ENCODE measurements around the gene DDX6. TPM values are rescaled to one million over a fixed set of nuclear protein-coding genes. Genes with fewer than 3 reads are reported as not detected.

Gene DDX6
- total RNA-seq, 2 experiments from 2014 or later = 46.5 to 128 TPM

DNA sequence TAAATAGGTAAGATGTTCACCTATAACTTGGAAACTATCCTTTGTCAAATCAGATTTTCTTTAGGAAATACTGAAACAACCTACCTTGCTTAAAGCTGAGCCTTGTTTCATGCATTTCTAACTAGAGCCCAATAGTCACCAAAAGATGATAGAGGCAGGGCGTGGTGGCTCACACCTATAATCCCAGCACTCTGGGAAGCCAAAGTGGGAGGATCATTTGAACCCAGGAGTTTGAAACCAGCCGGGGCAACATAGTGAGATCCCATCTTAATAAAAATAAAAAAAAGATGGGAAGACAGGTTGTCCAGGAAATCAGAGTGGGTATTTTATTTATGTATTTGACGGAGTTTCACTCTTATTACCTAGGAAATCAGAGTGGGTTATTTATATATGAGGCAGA is 38.3 kb downstream of the DDX6 start:
- no peak overlapping the region for H3K4me3 ChIP-seq (ENCODE audit: low read depth, low read length, poor library complexity, severe bottlenecking)
- ChIA-PET CTCF (ENCODE audit: unreplicated experiment) (no interaction called here), POLR2A (no interaction called here)
- no peaks in the 10 kb centered on the region for H3K9me3 ChIP-seq (ENCODE audit: low read length)
- no peak overlapping the region for H2AFZ ChIP-seq (ENCODE audit: low read length)
- intact Hi-C loops (cut with micrococcal nuclease; ENCODE audit: unreplicated experiment) = no loop called here
- no peak for DNase-seq (ENCODE audit: low spot score)
- H3K4me1 ChIP-seq (ENCODE audit: insufficient read depth, low read length, poor library complexity, severe bottlenecking) = no peaks in the 10 kb centered on the region
- H3K27ac ChIP-seq (ENCODE audit: low read depth, low read length, poor library complexity, severe bottlenecking) = no peak overlapping the region
- H3K9me2 ChIP-seq (ENCODE audit: insufficient read depth, low read length) = no peaks in the 10 kb centered on the region
- BruUV-seq (replicated peaks) = no TSS peak
- no peaks in the 10 kb centered on the region for H3K79me2 ChIP-seq (ENCODE audit: insufficient read depth, low read depth, low read length)
- peaks cover 92% of the 10 kb centered on the region for H3K36me3 ChIP-seq (ENCODE audit: insufficient read depth, low read length)
- TF ChIP-seq, protein P1, sequence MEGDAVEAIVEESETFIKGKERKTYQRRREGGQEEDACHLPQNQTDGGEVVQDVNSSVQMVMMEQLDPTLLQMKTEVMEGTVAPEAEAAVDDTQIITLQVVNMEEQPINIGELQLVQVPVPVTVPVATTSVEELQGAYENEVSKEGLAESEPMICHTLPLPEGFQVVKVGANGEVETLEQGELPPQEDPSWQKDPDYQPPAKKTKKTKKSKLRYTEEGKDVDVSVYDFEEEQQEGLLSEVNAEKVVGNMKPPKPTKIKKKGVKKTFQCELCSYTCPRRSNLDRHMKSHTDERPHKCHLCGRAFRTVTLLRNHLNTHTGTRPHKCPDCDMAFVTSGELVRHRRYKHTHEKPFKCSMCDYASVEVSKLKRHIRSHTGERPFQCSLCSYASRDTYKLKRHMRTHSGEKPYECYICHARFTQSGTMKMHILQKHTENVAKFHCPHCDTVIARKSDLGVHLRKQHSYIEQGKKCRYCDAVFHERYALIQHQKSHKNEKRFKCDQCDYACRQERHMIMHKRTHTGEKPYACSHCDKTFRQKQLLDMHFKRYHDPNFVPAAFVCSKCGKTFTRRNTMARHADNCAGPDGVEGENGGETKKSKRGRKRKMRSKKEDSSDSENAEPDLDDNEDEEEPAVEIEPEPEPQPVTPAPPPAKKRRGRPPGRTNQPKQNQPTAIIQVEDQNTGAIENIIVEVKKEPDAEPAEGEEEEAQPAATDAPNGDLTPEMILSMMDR (conservative IDR thresholded peaks at IDR 0.05; ENCODE audit: low read length) = no peak
- no peak for TF ChIP-seq EZH2phosphoT487 (IDR thresholded peaks at IDR 0.05; ENCODE audit: borderline replicate concordance, low read depth, low read length)
- no peaks in the 10 kb centered on the region for H4K20me1 ChIP-seq (ENCODE audit: insufficient read depth, low read length)
- no peak overlapping the region for H3K4me2 ChIP-seq (ENCODE audit: low read length)

- intact Hi-C loops (cut with micrococcal nuclease; ENCODE audit: unreplicated experiment) = no loop called here
Measured at GRCh38 chr11:118749429-118749828, 41.5 kb downstream of the DDX6 start.

GRCh38 chr11:118748056-118748455 is 42.9 kb downstream of the DDX6 start:
- H3K4me3 ChIP-seq (ENCODE audit: low read depth, low read length, poor library complexity, severe bottlenecking) = no peak overlapping the region
- no peaks in the 10 kb centered on the region for H4K20me1 ChIP-seq (ENCODE audit: insufficient read depth, low read length)
- BruUV-seq (replicated peaks) = TSS peak; percentile 53
- H3K27ac ChIP-seq (ENCODE audit: low read depth, low read length, poor library complexity, severe bottlenecking) = no peak overlapping the region
- DNase-seq (ENCODE audit: low spot score) = no peak
- H3K9me2 ChIP-seq (ENCODE audit: insufficient read depth, low read length) = no peaks in the 10 kb centered on the region
- ChIA-PET POLR2A (interaction anchor here (0.7 to 1.1 kb wide), 2 partner anchors 14 to 271 kb away, joined by 3 read pairs; no protein-coding TSS in a partner anchor), CTCF (ENCODE audit: unreplicated experiment) (no interaction called here)
- peaks cover 48% of the 10 kb centered on the region for H3K36me3 ChIP-seq (ENCODE audit: insufficient read depth, low read length)
- no peak overlapping the region for H2AFZ ChIP-seq (ENCODE audit: low read length)
- H3K79me2 ChIP-seq (ENCODE audit: insufficient read depth, low read depth, low read length) = no peaks in the 10 kb centered on the region
- no peaks in the 10 kb centered on the region for H3K4me1 ChIP-seq (ENCODE audit: insufficient read depth, low read length, poor library complexity, severe bottlenecking)
- no peak overlapping the region for H3K4me2 ChIP-seq (ENCODE audit: low read length)
- intact Hi-C loops (cut with micrococcal nuclease; ENCODE audit: unreplicated experiment) = no loop called here
- H3K9me3 ChIP-seq (ENCODE audit: low read length) = no peaks in the 10 kb centered on the region
- no peak for TF ChIP-seq EZH2phosphoT487 (IDR thresholded peaks at IDR 0.05; ENCODE audit: borderline replicate concordance, low read depth, low read length)
- TF ChIP-seq, protein P1 (conservative IDR thresholded peaks at IDR 0.05; ENCODE audit: low read length) = no peak

More at GRCh38 chr11:118749429-118749828, 41.5 kb downstream of the DDX6 start:
- CTCF ChIA-PET (ENCODE audit: unreplicated experiment) = no interaction called here
- Histone ChIP-seq H2AFZ (ENCODE audit: low read length) (no peak overlapping the region), H3K79me2 (ENCODE audit: insufficient read depth, low read depth, low read length) (no peaks in the 10 kb centered on the region), H3K4me3 (ENCODE audit: low read depth, low read length, poor library complexity, severe bottlenecking) (no peak overlapping the region), H4K20me1 (ENCODE audit: insufficient read depth, low read length) (no peaks in the 10 kb centered on the region), H3K9me3 (ENCODE audit: low read length) (no peaks in the 10 kb centered on the region), H3K9me2 (ENCODE audit: insufficient read depth, low read length) (no peaks in the 10 kb centered on the region), H3K4me2 (ENCODE audit: low read length) (no peak overlapping the region), H3K27ac (ENCODE audit: low read depth, low read length, poor library complexity, severe bottlenecking) (no peak overlapping the region), H3K4me1 (ENCODE audit: insufficient read depth, low read length, poor library complexity, severe bottlenecking) (no peaks in the 10 kb centered on the region), H3K36me3 (ENCODE audit: insufficient read depth, low read length) (peaks cover 61% of the 10 kb centered on the region)
- no TSS peak for BruUV-seq (replicated peaks)
- POLR2A ChIA-PET = interaction anchor here (1.0 kb wide), 1 partner anchor 40 kb away, joined by 3 read pairs; no protein-coding TSS in a partner anchor
- DNase-seq (ENCODE audit: low spot score) = no peak
- TF ChIP-seq EZH2phosphoT487 (IDR thresholded peaks at IDR 0.05; ENCODE audit: borderline replicate concordance, low read depth, low read length) = no peak
- TF ChIP-seq, protein P1 (conservative IDR thresholded peaks at IDR 0.05; ENCODE audit: low read length) = no peak

All from OCI-LY7 (cell line).